GM10248 (cell line): ENCODE data around the gene ANAPC16.

Experiments
- CTCF ChIA-PET: fragments of 300-600 bp; sonication (Branson Sonifier 250); formaldehyde crosslinking; extraction: SDS; loops from one replicate; lab custom pipeline; 2021; ENCODE audit warnings: antibody characterized with exemption; lab: Yijun Ruan, JAX
- POLR2A ChIA-PET: fragments of 350-650 bp; sonication (Branson Sonifier 250); formaldehyde crosslinking; extraction: SDS; loops from one replicate; lab custom pipeline; 2020; ENCODE audit warnings: antibody characterized with exemption; lab: Yijun Ruan, JAX
- DNase-seq: peaks from one replicate; pipeline ENCODE4 v3.0.0; 2012; ENCODE audit errors: extremely low spot score
- CTCF ChIP-seq: IDR thresholded peaks from 2 replicates; pipeline ENCODE4 v1.5.1; 2012; ENCODE audit warnings: mild to moderate bottlenecking, low read depth; ENCODE audit errors: extremely low read depth, missing control alignments, control extremely low read depth

ANAPC16 gene

DNA sequence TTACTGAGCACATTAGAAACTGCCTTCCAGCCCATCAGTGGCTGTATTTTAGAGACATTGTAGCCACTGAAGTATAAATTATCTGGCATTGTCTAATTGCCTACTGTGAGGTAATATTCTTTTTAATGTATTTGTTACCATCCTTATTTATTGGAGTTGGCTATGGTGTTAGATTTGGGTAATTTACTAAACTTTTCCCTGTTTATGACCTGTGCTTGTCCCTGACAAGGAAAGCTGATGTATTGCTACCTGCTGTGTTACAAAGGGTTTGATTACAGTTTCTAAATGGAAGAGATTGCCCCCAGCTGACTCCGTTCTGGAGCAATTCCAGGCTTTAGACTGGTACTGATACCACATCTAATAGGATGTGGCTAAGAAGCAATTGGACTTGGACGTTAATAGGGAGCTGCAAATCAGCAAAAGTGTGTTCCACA is 12.5 kb downstream of the ANAPC16 start:
- ChIA-PET POLR2A (interaction anchor here (0.6 to 1.3 kb wide), 3 partner anchors 12 to 45 kb away, joined by 4 to 8 read pairs (median 5); partner anchors contain the start of gene DDIT4), CTCF (interaction anchor here (0.9 to 2.4 kb wide), 3 partner anchors 10 to 109 kb away, joined by 3 to 6 read pairs (median 3); no protein-coding TSS in a partner anchor)
- no peak for DNase-seq
- TF ChIP-seq CTCF = no peak

DNA sequence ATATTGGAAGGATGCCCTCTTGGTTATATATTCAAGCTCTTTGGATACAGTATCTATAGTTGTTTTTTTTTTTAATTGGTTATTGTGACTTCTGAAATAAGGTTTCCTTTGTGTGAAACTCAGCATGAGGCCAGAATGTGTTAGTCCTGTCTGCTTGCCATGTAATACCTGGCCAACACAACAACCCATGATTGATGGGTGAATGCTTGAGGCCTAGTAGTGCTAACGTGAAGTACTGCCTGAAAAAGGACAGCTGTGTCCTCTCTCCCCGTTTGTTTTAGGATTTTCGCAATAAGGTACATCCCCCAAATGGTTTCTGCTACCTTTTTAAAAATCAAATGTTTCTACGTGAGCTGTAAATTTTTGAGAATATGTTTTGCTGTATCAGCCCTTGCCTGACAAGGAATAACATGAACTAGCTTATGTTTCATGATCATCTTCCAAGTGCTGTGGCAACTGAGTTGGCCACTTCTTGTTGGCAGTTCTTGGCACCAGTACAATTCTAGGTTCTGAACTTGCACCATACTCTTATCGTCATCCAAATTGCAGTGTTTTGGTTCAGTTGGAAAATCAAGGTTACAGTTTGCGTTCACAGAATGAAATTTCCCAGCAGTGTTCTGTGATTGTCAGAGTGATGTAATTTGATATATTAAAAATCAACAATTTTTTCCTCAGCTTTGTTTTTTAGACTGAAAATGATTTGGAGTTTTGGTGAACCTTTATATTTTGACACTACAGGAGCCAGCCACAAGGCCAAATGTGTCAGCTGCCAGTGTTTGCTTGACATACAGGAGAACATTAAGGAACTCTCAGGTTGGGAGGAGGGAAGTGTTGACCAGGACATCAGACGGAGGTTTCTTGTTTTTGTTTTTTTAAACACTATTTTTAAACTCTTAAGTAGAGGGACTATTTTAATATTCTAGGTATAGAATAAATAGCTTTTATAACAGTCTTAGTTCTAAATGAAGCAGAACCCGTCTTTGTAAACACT is 13.7 kb downstream of the ANAPC16 start:
- ChIA-PET POLR2A (interaction anchor here (0.6 to 1.3 kb wide), 2 partner anchors 15 to 44 kb away, joined by 4 to 5 read pairs; partner anchors contain the start of gene DDIT4), CTCF (interaction anchor here (1.0 to 2.4 kb wide), 7 partner anchors 9 to 181 kb away, joined by 3 to 6 read pairs (median 4); no protein-coding TSS in a partner anchor)
- no peak for TF ChIP-seq CTCF
- no peak for DNase-seq

- ChIA-PET CTCF (no interaction called here), POLR2A (no interaction called here)
- no peak for DNase-seq
- no peak for TF ChIP-seq CTCF
These were observed 17.8 kb downstream of the ANAPC16 start for GRCh38 chr10:72233621-72234020.

DNA sequence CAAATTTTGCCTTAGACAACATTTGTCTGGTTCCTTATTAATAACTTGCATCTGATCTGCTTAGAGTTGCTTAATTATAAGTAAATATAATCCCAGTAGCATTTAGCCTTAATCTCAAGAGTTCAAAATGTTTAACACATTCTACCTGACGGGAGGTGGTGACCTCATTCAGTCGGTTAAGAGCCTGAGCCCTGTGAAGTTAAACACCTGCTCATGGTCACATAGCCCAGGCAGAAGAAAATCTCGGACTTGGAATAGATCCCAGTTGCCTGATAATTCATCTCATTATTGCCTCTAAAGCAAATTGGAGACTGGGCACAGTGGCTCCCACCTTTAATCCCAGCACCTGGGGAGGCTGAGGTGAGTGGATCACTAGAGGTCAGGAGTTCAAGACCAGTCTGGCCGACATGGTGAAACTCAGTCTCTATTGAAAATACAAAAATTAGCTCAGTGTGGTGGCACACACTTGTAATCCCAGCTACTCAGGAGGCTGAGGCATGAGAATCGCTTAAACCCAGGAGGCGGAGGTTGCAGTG is 18.8 kb downstream of the ANAPC16 start:
- TF ChIP-seq CTCF = no peak
- ChIA-PET POLR2A (no interaction called here), CTCF (interaction anchor here (1.3 to 3.1 kb wide), 2 partner anchors 9 to 12 kb away, joined by 5 to 13 read pairs; no protein-coding TSS in a partner anchor)
- DNase-seq = no peak

DNA sequence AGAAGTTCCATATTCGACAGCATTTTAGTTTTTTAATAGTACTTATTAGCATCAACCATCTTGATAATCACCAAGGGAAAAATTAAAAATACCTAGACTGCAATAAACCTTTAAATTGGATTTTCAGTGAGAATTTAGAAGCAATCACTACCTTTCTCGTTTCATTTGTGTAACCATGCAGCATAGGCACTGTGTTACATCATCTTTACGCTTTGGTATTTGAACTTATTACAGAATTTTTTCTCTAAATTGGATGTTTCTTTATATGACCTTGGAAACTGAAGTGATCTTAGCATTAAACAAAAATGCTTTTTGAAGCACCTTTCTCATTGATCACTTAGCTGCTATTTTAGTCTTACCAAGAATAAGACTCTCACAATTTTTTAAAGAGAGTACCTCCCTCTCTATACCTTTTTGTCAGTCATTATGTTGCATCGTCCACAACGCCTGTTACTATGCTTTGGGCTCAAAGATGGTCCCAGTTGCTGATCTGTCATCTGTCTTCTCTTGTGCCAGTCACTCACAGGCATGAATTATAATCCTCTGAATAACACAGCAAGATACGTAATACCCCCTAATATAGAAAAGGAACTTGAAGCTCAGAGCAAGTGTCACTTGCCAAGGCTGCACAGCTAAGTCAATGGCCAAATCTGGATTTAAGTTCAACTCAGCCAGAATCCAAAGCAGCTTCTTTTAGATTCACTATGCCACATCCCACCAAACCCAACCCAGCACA is 19.9 kb downstream of the ANAPC16 start:
- no peak for TF ChIP-seq CTCF
- ChIA-PET POLR2A (no interaction called here), CTCF (interaction anchor here (1.3 to 3.1 kb wide), 4 partner anchors 10 to 110 kb away, joined by 3 to 13 read pairs (median 6); no protein-coding TSS in a partner anchor)
- DNase-seq = no peak
